H9 (cell line): ENCODE measurements around the gene DCUN1D4. TPM values are rescaled to one million over a fixed set of nuclear protein-coding genes. Genes with fewer than 3 reads are reported as not detected.
"Not testable (repeated sequence)": the region's sequence is repeated elsewhere in the genome, so short reads cannot be mapped to it uniquely, and the experiment has no call there.

Source experiments
- DNase-seq: peaks from one replicate; pipeline ENCODE4 v3.0.0-alpha.2; 2017
- H2AFZ ChIP-seq: one replicate; pipeline ENCODE4 v1.6.1; 2013; ENCODE audit warnings: mild to moderate bottlenecking, low read length, control low read depth, moderate library complexity
- H2AK5ac ChIP-seq: 2 replicates; pipeline ENCODE4 v1.6.1; 2013; ENCODE audit warnings: low read length, control low read depth, mixed read lengths; ENCODE audit not compliant: insufficient read length
- H2BK120ac ChIP-seq: one replicate; pipeline ENCODE4 v1.6.1; 2013; ENCODE audit warnings: low read depth, mild to moderate bottlenecking, low read length, control low read depth, inconsistent platforms; ENCODE audit not compliant: poor library complexity, severe bottlenecking
- H2BK12ac ChIP-seq: 2 replicates; pipeline ENCODE4 v1.6.1; 2013; ENCODE audit warnings: low read length, control low read depth, mixed read lengths, low read depth; ENCODE audit not compliant: insufficient read length
- H2BK15ac ChIP-seq: 2 replicates; pipeline ENCODE4 v1.6.1; 2013; ENCODE audit warnings: low read depth, low read length, control low read depth
- H2BK20ac ChIP-seq: one replicate; pipeline ENCODE4 v1.6.1; 2013; ENCODE audit warnings: low read depth, mild to moderate bottlenecking, low read length, control low read depth, inconsistent platforms; ENCODE audit not compliant: poor library complexity, severe bottlenecking
- H2BK5ac ChIP-seq: 2 replicates; pipeline ENCODE4 v1.6.1; 2013; ENCODE audit warnings: low read length, control low read depth, mixed read lengths; ENCODE audit not compliant: insufficient read length
- H3K14ac ChIP-seq: 2 replicates; pipeline ENCODE4 v1.6.1; 2013; ENCODE audit warnings: low read length, control low read depth; ENCODE audit not compliant: insufficient read depth
- H3K18ac ChIP-seq: 2 replicates; pipeline ENCODE4 v1.6.1; 2013; ENCODE audit warnings: low read depth, mild to moderate bottlenecking, mixed read lengths, low read length, control low read depth; ENCODE audit not compliant: insufficient read length
- H3K23ac ChIP-seq: 2 replicates; pipeline ENCODE4 v1.6.1; 2013; ENCODE audit warnings: low read length, control low read depth, mixed read lengths, low read depth; ENCODE audit not compliant: insufficient read length
- H3K23me2 ChIP-seq: 2 replicates; pipeline ENCODE4 v1.6.1; 2013; ENCODE audit warnings: low read depth, mild to moderate bottlenecking, mixed read lengths, low read length, control low read depth; ENCODE audit not compliant: insufficient read length, poor library complexity, severe bottlenecking
- H3K27ac ChIP-seq: 2 replicates; pipeline ENCODE4 v1.5.1; 2013; ENCODE audit warnings: low read length, control low read depth, mixed read lengths, low read depth; ENCODE audit not compliant: insufficient read length
- H3K27me3 ChIP-seq: 2 replicates; pipeline ENCODE4 v1.6.1; 2013; ENCODE audit warnings: low read length, control low read depth, inconsistent platforms; ENCODE audit not compliant: insufficient read depth
- H3K4ac ChIP-seq: 2 replicates; pipeline ENCODE4 v1.6.1; 2013; ENCODE audit warnings: low read depth, mild to moderate bottlenecking, control low read depth, inconsistent platforms, low read length, moderate library complexity
- H3K4me1 ChIP-seq: 2 replicates; pipeline ENCODE4 v1.6.1; 2013; ENCODE audit warnings: low read length, control low read depth, inconsistent platforms; ENCODE audit not compliant: insufficient read depth
- H3K4me2 ChIP-seq: 2 replicates; pipeline ENCODE4 v1.6.1; 2013; ENCODE audit warnings: low read length, control low read depth, mixed read lengths; ENCODE audit not compliant: insufficient read length, insufficient read depth
- H3K56ac ChIP-seq: 2 replicates; pipeline ENCODE4 v1.6.1; 2013; ENCODE audit warnings: low read depth, mild to moderate bottlenecking, mixed read lengths, low read length, control low read depth; ENCODE audit not compliant: insufficient read length
- H3K79me1 ChIP-seq: 2 replicates; pipeline ENCODE4 v1.6.1; 2013; ENCODE audit warnings: low read depth, mild to moderate bottlenecking, moderate library complexity, low read length, control low read depth, inconsistent platforms; ENCODE audit not compliant: insufficient read depth, poor library complexity, severe bottlenecking
- H3K79me2 ChIP-seq: 2 replicates; pipeline ENCODE4 v1.6.1; 2013; ENCODE audit warnings: low read length, control low read depth, inconsistent platforms; ENCODE audit not compliant: insufficient read depth
- H3K9ac ChIP-seq: 2 replicates; pipeline ENCODE4 v1.6.1; 2013; ENCODE audit warnings: low read length, control low read depth, mixed read lengths; ENCODE audit not compliant: insufficient read length; ENCODE audit errors: extremely low read depth
- H3K9me3 ChIP-seq: one replicate; pipeline ENCODE4 v1.6.1; 2013; ENCODE audit warnings: low read depth, low read length, inconsistent platforms; ENCODE audit not compliant: control insufficient read depth
- H3T11ph ChIP-seq: one replicate; pipeline ENCODE4 v1.6.1; 2013; ENCODE audit warnings: mild to moderate bottlenecking, low read length, control low read depth, inconsistent platforms
- H4K20me1 ChIP-seq: one replicate; pipeline ENCODE4 v1.6.1; 2013; ENCODE audit not compliant: control insufficient read depth, insufficient read length, insufficient read depth
- H4K5ac ChIP-seq: 2 replicates; pipeline ENCODE4 v1.6.1; 2013; ENCODE audit warnings: low read depth, mild to moderate bottlenecking, mixed read lengths, low read length, control low read depth; ENCODE audit not compliant: insufficient read length
- H4K8ac ChIP-seq: replicated peaks from 2 replicates; pipeline ENCODE4 v1.6.1; 2013; ENCODE audit warnings: low read length, control low read depth, mixed read lengths, low read depth; ENCODE audit not compliant: insufficient read length
- H4K91ac ChIP-seq: 2 replicates; pipeline ENCODE4 v1.6.1; 2013; ENCODE audit warnings: low read depth, mild to moderate bottlenecking, moderate library complexity, mixed read lengths, low read length, control low read depth; ENCODE audit not compliant: insufficient read length
- H3K27ac Mint-ChIP-seq, 3 experiments: 2 replicates in 2 of 3; 3 replicates in 1 of 3; pipeline ENCODE4 v1.8.0; 2020 to 2021; ENCODE audit warnings: mixed read lengths in 3 of 3, mild to moderate bottlenecking in 1 of 3, moderate library complexity in 1 of 3
- H3K27me3 Mint-ChIP-seq: 2 replicates; pipeline ENCODE4 v1.8.0; 2021; ENCODE audit warnings: low read depth, mild to moderate bottlenecking, moderate library complexity, mixed read lengths
- H3K36me3 Mint-ChIP-seq, 3 experiments: 2 replicates in 2 of 3; 3 replicates in 1 of 3; pipeline ENCODE4 v1.8.0; 2020 to 2021; ENCODE audit warnings: low read depth in 3 of 3, mixed read lengths in 3 of 3; ENCODE audit not compliant: insufficient read depth in 1 of 3
- H3K4me1 Mint-ChIP-seq, 2 experiments: 2 replicates each; pipeline ENCODE4 v1.8.0; 2020; ENCODE audit warnings: mixed read lengths in 2 of 2
- H3K4me3 Mint-ChIP-seq, 2 experiments: 2 replicates in 1 of 2; 3 replicates in 1 of 2; pipeline ENCODE4 v1.8.0; 2020 to 2021; ENCODE audit warnings: mild to moderate bottlenecking in 2 of 2, mixed read lengths in 2 of 2, moderate library complexity in 1 of 2
- H3K9me3 Mint-ChIP-seq, 2 experiments: 2 replicates in 1 of 2; 3 replicates in 1 of 2; pipeline ENCODE4 v1.8.0; 2020; ENCODE audit warnings: mild to moderate bottlenecking in 2 of 2, mixed read lengths in 2 of 2, moderate library complexity in 1 of 2
- CTCF ChIP-seq: fragments of 200-600 bp; sonication (generic); conservative IDR thresholded peaks from 3 replicates; pipeline ENCODE4 v1.8.0; 2021; ENCODE audit warnings: antibody characterized with exemption, mild to moderate bottlenecking
- WGBS: extraction: QIAGEN DNeasy Blood & Tissue Kit; methylation state at CpG from one replicate; pipeline ENCODE4 v1.1.7; 2013; ENCODE audit warnings: missing lambda C conversion rate, low lambda C conversion rate, mixed read lengths; ENCODE audit not compliant: insufficient read length; ENCODE audit errors: extremely low coverage; 5-methylcytosine and 5-hydroxymethylcytosine counted together
- total RNA-seq: library from RNA; stranded (reverse); gene quantifications from 2 replicates; pipeline ENCODE4 v1.2.1, GENCODE V29; 2021

DCUN1D4 gene
- total RNA-seq, 1 experiment from 2014 or later, result 46.7 TPM

- H3K27ac ChIP-seq, result no peak overlapping the region
- no peak overlapping the region for H4K91ac ChIP-seq
- H3K79me2 ChIP-seq, result no peaks in the 10 kb centered on the region
- H2BK5ac ChIP-seq, result no peak overlapping the region
- no peaks in the 10 kb centered on the region for H3K79me1 ChIP-seq
- H3K14ac ChIP-seq, result no peak overlapping the region
- no peak overlapping the region for H3K4me2 ChIP-seq
- no peak overlapping the region for H2AFZ ChIP-seq
- H3K56ac ChIP-seq, result no peak overlapping the region
- H3K36me3 Mint-ChIP-seq, result no peaks in the 10 kb centered on the region
- H3K4me1 Mint-ChIP-seq, result no peaks in the 10 kb centered on the region
- H3K9ac ChIP-seq, result no peak overlapping the region
- H3T11ph ChIP-seq, result no peak overlapping the region
- no peak overlapping the region for H3K23ac ChIP-seq
- H3K27ac Mint-ChIP-seq, result no peak overlapping the region
- no CpG with 5 or more reads among the region's 3 CpGs for WGBS
- H3K27me3 Mint-ChIP-seq, result peaks cover 1% of the 10 kb centered on the region; the same call in 1 of the 2 replicates
- no peak overlapping the region for H4K5ac ChIP-seq
- no peak overlapping the region for H2AK5ac ChIP-seq
- no peak overlapping the region for H2BK15ac ChIP-seq
- H4K8ac ChIP-seq, result no peak overlapping the region
- H2BK20ac ChIP-seq, result no peak overlapping the region
- no peaks in the 10 kb centered on the region for H4K20me1 ChIP-seq
- H3K18ac ChIP-seq, result no peak overlapping the region
- H3K27me3 ChIP-seq, result no peaks in the 10 kb centered on the region
- no peak for DNase-seq
- H3K4me3 Mint-ChIP-seq, result no peak overlapping the region
- H2BK12ac ChIP-seq, result no peak overlapping the region
- TF ChIP-seq CTCF, result no peak
- H3K4ac ChIP-seq, result no peak overlapping the region
- H3K9me3 ChIP-seq, result no peaks in the 10 kb centered on the region
- no peaks in the 10 kb centered on the region for H3K23me2 ChIP-seq
- peaks cover 2 to 17% of the 10 kb centered on the region in 2 experiments; a peak in 3 of 5 replicates for H3K9me3 Mint-ChIP-seq
- no peaks in the 10 kb centered on the region for H3K4me1 ChIP-seq
- no peak overlapping the region for H2BK120ac ChIP-seq
These were observed 89.7 kb downstream of the DCUN1D4 start for GRCh38 chr4:51932684-51933083.

- not testable (repeated sequence) for H3K4me1 ChIP-seq, H2AK5ac ChIP-seq, H4K8ac ChIP-seq, H2BK5ac ChIP-seq, H4K5ac ChIP-seq, H3T11ph ChIP-seq, H2BK20ac ChIP-seq, H3K23me2 ChIP-seq, H3K27ac ChIP-seq, H3K4ac ChIP-seq, H2AFZ ChIP-seq, H3K14ac ChIP-seq, H3K27me3 Mint-ChIP-seq, H3K4me3 Mint-ChIP-seq, H4K20me1 ChIP-seq, H3K4me1 Mint-ChIP-seq, H2BK120ac ChIP-seq, H3K9me3 ChIP-seq, H3K9ac ChIP-seq, H3K27me3 ChIP-seq, H3K23ac ChIP-seq, H2BK15ac ChIP-seq, H3K79me2 ChIP-seq, H3K18ac ChIP-seq, H3K56ac ChIP-seq, H3K79me1 ChIP-seq, H4K91ac ChIP-seq, H2BK12ac ChIP-seq, H3K4me2 ChIP-seq, H3K27ac Mint-ChIP-seq, H3K36me3 Mint-ChIP-seq
- DNase-seq, result peak; percentile 45
- peaks cover 22 to 57% of the 10 kb centered on the region in 2 experiments; a peak in 4 of 5 replicates for H3K9me3 Mint-ChIP-seq
- no CpG with 5 or more reads among the region's 13 CpGs for WGBS
These were observed 97.5 kb downstream of the DCUN1D4 start for GRCh38 chr4:51940460-51940859.
